GM18502 (cell line): ENCODE measurements around the gene CEP192.
"Not testable (repeated sequence)": the region's sequence is repeated elsewhere in the genome, so short reads cannot be mapped to it uniquely, and the experiment has no call there.

Experiments used
- ATAC-seq: cut with Tn5 transposase; IDR thresholded peaks from one replicate; pipeline ENCODE4 v1.9.1; 2021; ENCODE audit warnings: mild to moderate bottlenecking; ENCODE audit not compliant: unreplicated experiment, poor library complexity

Gene CEP192, protein sequence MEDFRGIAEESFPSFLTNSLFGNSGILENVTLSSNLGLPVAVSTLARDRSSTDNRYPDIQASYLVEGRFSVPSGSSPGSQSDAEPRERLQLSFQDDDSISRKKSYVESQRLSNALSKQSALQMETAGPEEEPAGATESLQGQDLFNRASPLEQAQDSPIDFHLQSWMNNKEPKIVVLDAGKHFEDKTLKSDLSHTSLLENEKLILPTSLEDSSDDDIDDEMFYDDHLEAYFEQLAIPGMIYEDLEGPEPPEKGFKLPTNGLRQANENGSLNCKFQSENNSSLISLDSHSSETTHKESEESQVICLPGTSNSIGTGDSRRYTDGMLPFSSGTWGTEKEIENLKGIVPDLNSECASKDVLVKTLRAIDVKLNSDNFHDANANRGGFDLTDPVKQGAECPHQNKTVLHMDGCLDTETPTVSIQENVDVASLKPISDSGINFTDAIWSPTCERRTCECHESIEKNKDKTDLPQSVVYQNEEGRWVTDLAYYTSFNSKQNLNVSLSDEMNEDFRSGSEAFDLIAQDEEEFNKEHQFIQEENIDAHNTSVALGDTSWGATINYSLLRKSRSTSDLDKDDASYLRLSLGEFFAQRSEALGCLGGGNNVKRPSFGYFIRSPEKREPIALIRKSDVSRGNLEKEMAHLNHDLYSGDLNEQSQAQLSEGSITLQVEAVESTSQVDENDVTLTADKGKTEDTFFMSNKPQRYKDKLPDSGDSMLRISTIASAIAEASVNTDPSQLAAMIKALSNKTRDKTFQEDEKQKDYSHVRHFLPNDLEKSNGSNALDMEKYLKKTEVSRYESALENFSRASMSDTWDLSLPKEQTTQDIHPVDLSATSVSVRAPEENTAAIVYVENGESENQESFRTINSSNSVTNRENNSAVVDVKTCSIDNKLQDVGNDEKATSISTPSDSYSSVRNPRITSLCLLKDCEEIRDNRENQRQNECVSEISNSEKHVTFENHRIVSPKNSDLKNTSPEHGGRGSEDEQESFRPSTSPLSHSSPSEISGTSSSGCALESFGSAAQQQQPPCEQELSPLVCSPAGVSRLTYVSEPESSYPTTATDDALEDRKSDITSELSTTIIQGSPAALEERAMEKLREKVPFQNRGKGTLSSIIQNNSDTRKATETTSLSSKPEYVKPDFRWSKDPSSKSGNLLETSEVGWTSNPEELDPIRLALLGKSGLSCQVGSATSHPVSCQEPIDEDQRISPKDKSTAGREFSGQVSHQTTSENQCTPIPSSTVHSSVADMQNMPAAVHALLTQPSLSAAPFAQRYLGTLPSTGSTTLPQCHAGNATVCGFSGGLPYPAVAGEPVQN (N-terminal part only)

DNA sequence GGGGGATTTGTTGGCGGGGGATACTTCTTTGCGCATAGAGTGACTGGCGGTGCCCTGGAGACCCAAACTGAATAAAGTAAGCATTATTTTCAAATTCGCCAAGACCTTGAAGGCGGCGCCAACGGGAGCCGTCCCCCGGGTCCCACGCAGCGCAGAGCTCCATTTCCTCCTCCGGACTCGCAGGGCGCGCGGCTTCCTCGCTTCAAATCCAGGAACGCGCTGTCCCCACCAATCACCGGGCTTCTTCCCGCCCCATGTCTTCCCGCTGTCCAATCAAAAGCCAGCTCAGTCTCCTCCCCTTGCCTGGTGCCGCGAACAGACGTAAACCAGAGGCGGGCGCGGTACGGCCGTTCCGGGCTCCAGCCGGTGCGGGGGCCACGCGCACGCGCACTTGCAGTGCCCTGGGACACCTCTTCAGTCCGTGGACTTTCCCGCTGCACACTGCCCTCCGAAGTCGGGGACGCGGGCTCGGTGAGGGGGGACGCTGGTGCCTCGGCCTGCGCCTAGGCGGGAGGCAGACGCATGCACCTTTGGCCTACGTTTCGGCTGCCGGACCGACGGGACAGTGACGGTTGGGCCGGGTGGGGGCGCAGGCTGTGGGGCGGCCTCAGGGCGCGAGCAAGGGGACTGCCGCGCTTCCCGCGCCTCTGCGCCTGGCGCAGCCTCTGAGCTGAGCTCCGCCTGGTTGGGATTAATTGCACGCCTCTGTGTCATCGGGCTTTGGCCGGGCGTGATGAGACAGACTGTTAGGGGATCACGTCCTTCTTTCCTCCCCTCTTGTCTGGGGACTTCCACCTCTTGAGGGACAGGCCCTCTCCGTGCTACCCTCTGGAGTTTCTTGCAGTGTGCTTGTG lies at the start of gene CEP192:
Gene CEP192 (plus strand): TSS at position 396 of the 854 bp plus-strand sequence. CDS start 8,063 bp downstream, outside the sequence.
- peak; percentile 87 for ATAC-seq

DNA sequence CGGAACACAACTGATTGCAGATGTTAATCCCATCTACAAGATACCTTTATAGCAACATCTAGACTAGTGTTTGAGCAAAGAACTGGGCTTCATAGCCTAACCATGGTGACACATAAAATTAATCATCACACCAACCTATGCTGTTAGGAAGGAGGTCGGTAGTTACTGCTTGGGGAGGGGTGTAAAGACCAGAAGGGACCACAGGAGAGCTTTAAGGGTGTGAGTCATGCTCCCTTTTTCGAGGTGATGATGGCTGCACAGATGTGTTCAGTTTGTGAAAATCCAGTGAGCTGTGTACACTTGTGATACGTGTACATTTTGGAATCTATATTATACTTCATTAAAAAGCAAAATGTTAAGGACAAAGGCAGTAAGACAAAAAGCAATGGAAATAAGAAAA lies 47.9 kb upstream of the CEP192 start:
- ATAC-seq, result no peak

DNA sequence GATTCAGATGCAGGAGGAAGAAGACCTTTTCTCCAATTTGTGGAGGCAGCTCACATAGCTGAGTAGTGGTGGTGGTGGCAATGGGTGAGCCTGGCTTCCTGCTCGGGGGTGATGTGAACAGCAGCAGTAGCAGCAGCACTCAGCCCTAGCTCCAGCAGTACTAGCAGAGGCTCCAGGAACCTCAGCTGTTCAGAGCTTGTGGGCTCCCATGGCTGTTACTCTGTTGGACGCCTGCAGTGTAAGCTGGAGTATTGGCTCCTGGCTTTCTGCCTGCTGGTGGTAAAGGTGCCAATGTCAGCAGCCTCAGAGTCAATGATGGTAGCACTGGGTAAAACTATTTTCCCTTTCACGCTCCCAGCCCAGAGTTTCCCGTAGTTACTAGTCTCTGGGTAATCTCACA lies 46.5 kb upstream of the CEP192 start:
- no peak for ATAC-seq

DNA sequence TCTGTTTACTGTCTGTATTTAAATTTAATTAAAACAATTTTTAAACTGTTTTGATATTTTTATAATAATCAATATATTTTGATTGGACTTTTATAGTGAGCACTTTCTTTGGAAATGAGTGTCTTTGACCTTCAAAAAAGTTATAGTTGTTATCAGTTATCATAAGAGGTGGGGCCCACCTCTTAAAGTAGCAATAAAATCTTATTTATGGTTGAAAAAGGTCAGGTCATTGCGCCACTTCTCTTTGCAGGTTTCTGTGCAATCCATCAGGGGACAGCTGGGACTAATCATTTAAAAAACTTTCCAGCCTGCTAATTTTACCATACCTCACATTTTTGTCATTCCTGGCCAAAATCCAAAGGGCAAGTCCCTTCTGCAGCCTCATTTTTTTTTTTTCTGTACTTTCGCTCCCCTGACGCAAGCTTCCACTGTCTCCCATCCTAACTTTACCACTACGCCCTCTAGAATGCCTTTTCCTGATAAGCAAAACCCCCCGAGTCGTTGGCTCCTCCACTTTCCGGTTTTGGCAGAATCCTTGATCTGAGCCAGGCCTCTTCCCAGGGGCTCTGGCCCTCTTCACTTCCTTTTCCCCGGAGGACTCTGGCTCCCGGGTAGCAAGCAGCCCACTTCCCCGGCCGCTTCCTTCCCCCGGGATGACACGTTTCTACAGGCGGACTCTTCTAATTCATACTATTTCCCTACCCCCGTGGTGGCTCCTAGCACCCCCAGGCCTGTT lies 44.4 kb upstream of the CEP192 start:
- peak; percentile 7 for ATAC-seq

DNA sequence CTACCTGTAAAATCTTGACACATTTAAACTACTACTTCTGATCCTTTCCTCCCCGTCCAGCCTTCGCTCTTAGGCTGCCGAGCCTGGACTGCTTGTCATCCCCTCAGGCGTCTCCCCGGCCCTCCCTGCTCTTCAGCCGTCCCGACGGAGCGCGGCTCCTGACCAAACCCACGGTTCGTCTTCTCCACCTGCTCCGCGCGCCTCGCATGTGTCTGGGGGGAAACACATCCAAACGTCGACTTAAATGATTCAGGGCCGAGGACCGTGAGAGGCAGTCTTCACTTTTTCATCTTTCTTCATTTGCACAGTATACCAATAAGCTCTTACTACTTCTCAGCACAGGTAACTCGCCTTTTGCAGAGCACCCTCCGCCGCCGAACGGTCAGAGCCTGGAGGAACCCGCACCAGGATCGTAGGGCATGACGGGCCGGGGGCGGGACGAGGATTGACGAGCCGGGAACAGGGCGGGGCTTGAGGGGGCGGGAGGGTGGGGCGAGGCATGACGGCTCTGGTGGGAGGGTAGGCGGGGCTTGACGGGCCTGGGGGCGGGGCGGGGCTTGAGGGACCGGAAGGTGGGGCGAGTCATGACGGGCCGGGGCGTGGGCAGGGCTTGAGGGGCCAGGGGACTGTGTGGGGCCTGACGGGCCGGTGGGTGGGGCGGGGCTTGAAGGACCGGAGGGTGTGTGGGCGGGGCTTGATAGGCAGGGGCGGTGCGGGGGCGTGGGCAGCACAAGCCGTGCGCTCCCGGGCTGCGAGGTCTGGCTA lies 43.7 kb upstream of the CEP192 start, which contains the start of gene SEH1L:
Gene SEH1L (plus strand): TSS at position 727 of the 765 bp plus-strand sequence. CDS start 111 bp downstream, outside the sequence.
- peak; percentile 77 for ATAC-seq

DNA sequence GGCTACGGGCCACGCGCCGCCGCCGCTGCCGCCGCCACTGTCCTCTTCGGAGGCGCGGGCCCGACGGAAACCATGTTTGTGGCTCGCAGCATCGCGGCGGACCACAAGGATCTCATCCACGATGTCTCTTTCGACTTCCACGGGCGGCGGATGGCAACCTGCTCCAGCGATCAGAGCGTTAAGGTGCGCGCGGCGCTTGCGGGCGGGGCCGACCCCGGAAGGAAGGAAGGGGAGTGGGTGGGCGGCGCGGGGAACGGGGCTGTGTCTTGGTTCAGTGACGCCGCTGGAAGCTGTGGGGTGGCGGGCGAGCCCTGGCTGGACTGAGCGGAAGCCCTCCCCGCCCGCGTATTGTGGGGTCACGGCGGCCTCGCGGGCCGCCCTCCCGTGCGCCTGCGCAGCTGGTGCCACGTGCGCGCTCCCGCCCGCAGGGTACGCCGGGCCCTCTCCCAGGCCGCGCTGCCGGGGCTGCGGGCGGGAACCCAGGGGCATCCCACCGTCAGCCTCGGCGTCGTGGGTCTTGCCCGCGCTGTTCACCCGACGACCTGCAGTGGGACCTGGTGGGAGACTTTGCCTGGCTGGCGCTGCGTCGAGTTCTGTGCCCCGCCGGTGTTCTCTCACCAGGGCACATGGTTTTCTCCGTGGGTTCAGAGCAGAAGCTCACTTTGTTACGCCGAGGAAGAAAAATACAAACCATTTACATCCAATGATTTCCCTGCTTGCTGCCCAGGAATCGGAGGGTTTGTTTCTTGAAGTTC lies 42.9 kb upstream of the CEP192 start:
- peak; percentile 74 for ATAC-seq

DNA sequence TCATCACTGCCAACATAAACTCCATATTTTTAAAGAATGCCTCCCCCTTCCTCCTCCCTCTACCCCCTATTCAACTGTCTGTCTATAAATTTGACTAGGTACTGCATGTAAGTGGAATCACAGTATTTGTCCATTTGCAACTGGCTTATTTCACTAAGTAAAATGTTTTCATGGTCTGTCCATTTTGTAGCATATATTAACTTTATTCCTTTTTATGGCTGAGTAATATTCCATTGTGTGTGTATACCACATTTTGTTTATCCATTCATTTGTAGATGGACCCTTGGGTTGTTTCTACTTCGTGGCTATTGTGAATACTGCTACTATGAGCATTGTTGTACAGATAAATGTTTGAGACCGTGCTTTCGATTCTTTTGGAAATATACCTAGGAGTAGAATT lies 32.7 kb upstream of the CEP192 start:
- no peak for ATAC-seq

DNA sequence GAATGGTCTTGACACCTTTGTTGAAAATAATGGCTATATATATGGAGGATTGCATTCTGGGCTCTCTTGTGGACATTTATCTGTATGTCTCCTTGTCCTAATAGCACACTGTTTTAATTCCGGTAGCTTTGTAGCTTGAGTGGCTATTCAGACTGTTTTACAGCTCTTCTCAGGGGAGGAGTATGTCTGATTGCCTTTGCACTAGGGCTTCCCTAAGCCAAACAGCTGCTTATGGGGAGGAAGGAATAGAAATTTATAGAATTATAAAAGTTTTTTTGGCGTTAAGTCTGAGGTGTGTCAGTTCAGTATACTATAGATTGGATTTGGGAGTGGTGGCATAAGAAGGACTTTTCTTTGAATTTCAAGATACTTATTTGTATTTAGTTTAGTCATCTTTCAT lies 30.8 kb upstream of the CEP192 start:
- ATAC-seq, result no peak

DNA sequence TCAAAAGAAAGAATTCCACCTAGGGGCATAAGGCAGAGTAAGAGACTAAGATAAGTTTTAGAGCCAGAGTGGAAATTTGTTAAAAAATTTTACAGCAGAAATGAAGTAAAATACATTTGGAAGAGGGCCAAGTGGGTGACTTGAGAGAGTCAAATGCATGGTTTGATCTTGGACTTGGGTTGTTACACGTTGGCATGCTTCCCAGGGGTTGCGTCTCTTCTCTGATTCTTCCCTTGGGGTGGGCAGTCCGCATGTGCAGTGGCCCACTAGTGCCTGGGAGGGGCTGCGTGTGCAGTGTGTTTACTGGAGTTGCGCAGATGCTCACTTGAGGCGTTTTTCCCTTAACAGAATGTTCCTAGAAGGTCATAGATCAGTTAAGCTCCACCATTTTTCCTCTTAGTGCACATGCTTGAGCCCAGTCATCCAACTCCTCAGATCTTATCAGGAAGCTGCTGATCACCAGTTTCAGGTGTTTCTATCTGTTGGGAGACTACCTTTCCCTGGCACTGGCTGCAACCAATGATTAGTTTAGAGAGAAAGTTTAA lies 30.2 kb upstream of the CEP192 start:
- no peak for ATAC-seq

DNA sequence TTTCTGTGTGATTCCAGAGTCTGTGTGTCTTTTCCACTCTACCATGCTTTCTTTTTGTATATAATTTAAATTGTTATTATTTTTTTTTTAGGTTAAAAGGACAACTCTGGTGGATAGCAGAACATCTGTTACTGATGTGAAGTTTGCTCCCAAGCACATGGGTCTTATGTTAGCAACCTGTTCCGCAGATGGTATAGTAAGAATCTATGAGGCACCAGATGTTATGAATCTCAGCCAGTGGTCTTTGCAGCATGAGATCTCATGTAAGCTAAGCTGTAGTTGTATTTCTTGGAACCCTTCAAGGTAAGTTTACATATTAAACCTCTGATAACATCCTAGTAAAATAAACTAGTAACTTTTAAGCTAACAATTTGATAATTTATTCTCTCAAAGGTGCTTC lies 28.1 kb upstream of the CEP192 start:
- ATAC-seq, result no peak

DNA sequence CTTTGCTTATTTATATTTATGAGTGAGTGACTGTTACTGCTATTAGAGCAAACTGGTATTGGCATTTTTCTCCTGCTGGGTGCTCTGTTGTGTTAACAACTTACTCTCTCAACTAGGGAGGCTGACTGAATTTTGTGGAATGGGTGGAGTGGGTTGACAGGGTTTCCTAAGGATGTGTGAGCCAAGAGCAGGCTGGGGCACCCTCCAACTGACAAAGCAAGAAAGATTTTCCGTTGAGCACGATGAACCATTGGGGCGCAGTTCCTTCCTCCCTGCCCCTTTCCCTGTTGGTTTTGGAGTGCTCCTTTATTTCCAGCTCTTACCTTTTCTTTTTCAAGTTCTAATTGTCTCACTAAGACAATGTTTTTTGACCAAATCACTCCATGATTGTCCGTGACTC lies 23.0 kb upstream of the CEP192 start:
- ATAC-seq, result no peak

DNA sequence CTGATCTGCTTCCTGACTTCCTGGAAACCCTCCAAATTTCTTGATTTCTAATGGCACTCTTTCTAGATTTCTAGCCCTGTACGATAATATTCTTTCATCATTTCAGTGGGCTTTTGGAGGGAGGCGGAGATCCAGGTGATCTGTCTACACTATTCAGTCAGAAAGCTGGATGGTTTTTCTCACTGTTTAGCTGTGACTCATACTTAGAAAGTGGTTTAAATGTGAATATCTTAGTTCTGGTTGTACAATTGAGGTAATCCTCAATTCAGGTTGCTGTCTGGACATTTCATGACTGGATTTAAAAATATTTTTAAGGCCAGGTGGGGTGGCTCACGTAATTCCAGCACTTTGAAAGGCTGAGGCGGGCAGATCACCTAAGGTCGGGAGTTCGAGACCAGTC lies 22.5 kb upstream of the CEP192 start:
- ATAC-seq, result no peak

DNA sequence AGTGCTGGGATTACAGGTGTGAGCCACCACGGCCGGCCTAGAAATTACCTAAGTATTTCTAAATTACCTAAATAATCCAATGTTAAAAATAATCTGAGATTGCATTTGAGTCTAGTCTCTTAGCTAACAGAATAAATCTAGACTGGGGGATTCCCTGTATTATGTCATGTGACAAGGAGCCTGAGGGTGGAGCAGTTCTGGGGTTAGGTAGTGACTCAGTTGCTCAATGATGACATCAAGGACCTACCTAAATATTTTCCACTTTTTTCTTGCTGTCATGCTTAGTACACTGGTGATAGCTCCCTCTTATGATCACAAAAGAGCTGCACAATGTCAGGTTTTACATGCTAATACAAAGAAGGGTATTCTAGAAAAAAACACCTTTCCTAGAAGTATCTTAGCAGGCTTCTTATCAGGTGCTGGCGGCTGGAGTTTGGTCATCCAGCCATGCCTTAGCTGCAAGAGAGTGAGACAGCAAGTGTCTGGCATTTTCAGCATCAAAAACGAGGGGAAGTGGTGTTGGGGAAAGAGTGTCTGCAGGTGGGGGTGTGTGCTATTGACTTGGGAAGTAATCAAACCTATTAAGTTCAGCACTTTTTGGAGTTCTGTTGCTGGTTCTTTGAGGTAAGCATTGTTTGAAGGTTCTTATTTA lies 17.5 kb upstream of the CEP192 start:
- no peak for ATAC-seq

DNA sequence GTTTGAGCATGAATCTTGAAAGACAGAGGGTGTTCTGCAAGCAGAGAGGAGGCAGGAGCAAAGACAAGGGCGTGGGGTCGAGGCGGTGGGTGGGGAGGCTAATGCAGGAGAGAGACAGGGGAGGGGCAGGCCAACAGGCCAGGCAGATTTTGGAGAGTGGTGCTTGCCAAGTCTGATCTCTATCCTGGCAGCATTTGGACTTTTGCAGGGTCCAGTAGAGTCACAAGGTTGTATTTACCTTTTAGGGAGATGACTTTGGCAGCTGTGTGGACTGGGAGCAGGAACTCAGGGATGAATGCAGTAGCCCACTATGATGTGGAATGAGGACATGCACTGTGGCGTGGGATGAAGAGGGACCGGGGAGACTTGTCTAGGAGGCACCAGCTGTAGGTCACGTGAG lies 15.7 kb upstream of the CEP192 start:
- ATAC-seq, result no peak

DNA sequence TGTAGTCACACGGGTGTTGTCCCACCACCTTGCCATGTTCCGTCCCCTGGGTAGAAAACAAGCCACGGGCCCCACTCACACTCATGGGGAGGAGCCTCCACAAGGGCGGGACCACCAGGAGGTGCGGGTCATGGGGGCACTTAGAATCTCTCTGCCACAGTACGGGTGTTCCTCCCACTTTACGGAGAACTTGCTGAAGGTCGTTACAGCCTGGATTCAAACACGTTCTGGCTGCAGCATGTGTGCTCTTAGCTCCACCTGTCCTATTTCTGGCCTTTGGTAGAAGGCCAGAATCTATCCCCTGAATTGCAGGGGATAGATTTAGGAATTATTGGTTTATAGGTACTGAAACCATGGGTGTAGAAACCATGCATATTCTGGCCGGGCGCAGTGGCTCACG lies 14.9 kb upstream of the CEP192 start:
- ATAC-seq, result no peak

DNA sequence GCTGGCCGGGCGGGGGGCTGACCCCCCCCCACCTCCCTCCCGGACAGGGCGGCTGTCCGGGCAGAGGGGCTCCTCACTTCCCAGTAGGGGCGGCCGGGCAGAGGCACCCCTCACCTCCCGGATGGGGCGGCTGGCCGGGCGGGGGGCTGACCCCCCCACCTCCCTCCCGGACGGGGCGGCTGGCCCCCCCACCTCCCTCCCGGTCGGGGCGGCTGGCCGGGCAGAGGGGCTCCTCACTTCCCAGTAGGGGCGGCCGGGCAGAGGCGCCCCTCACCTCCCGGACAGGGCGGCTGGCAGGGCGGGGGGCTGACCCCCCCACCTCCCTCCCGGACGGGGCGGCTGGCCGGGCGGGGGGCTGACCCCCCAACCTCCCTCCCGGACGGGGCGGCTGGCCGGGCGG lies 11.1 kb upstream of the CEP192 start:
- ATAC-seq, result not testable (repeated sequence)
